Activated B cell treated with CpG ODN at 0.5 μM for 24 hours (primary cell): ENCODE measurements around the gene ARID4B. TPM values are rescaled to one million over a fixed set of nuclear protein-coding genes. Genes with fewer than 3 reads are reported as not detected.

Experiments
- ATAC-seq: fragments of 200-7000 bp; cut with Tn5 transposase; one replicate; pipeline ENCODE4 v1.10.0; 2021; ENCODE audit warnings: low read depth, mild to moderate bottlenecking, moderate library complexity
- CTCF ChIA-PET: fragments of 350-600 bp; sonication (Branson Sonifier 250); formaldehyde crosslinking; loops from one replicate; lab custom pipeline; 2021; ENCODE audit warnings: antibody characterized with exemption; lab: Charles Lee
- POLR2A ChIA-PET: fragments of 350-600 bp; sonication (Branson Sonifier 250); formaldehyde crosslinking; loops from one replicate; lab custom pipeline; 2021; ENCODE audit warnings: antibody characterized with exemption; lab: Charles Lee
- DNase-seq: peaks from one replicate; pipeline ENCODE4 v3.0.0; 2022
- H3K27ac Mint-ChIP-seq: one replicate; pipeline ENCODE4 v1.8.0; 2020; ENCODE audit warnings: mixed read lengths
- H3K27me3 Mint-ChIP-seq: one replicate; pipeline ENCODE4 v1.8.0; 2021; ENCODE audit warnings: mixed read lengths
- H3K36me3 Mint-ChIP-seq: one replicate; pipeline ENCODE4 v1.8.0; 2021; ENCODE audit warnings: low read depth, mixed read lengths
- H3K4me1 Mint-ChIP-seq: one replicate; pipeline ENCODE4 v1.8.0; 2021; ENCODE audit warnings: mixed read lengths
- H3K4me3 Mint-ChIP-seq: one replicate; pipeline ENCODE4 v1.8.0; 2020; ENCODE audit warnings: mild to moderate bottlenecking, mixed read lengths
- H3K9me3 Mint-ChIP-seq: one replicate; pipeline ENCODE4 v1.8.0; 2020; ENCODE audit warnings: mixed read lengths
- intact Hi-C: fragments of 100-400 bp; cut with micrococcal nuclease; formaldehyde crosslinking; loops from one replicate; pipeline ENCODE4 v1.15.1; 2024
- total RNA-seq: library from RNA; stranded (reverse); gene quantifications from 2 replicates; pipeline ENCODE4 v1.2.3, GENCODE V29; 2022
- TF ChIP-seq, protein P1 (sequence below): fragments of 200-600 bp; IDR thresholded peaks from one replicate; pipeline ENCODE4 v1.8.0; 2022; ENCODE audit warnings: antibody characterized with exemption, mild to moderate bottlenecking

The ARID4B gene
- total RNA-seq, 1 donor from 2014 or later: 78.5 TPM

DNA sequence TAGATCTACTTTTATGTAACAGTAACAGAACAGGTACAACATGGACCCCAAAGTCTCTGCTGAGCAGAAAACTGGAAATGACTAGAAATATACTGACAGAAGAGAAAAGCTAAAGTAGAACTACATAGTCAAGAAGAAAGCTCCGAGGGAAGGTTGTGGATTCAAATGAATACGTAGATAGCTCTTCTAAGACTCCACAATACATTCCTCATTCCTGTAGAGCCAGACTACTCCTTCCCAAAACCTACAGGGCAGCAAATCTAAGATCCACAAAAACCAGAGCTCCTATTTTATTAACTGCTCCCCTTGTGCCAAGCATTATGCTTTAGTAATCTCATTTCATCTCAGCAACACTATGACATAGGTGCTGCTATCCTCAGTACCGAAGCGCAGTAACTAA, 35.2 kb downstream of the ARID4B start:
- Mint-ChIP-seq H3K36me3 (peaks cover 8% of the 10 kb centered on the region), H3K4me1 (peaks cover 67% of the 10 kb centered on the region), H3K4me3 (no peak overlapping the region), H3K27ac (no peak overlapping the region), H3K27me3 (no peaks in the 10 kb centered on the region), H3K9me3 (no peaks in the 10 kb centered on the region)
- DNase-seq: no peak
- POLR2A ChIA-PET: no interaction called here
- ATAC-seq: no peak
- TF ChIP-seq, protein P1, sequence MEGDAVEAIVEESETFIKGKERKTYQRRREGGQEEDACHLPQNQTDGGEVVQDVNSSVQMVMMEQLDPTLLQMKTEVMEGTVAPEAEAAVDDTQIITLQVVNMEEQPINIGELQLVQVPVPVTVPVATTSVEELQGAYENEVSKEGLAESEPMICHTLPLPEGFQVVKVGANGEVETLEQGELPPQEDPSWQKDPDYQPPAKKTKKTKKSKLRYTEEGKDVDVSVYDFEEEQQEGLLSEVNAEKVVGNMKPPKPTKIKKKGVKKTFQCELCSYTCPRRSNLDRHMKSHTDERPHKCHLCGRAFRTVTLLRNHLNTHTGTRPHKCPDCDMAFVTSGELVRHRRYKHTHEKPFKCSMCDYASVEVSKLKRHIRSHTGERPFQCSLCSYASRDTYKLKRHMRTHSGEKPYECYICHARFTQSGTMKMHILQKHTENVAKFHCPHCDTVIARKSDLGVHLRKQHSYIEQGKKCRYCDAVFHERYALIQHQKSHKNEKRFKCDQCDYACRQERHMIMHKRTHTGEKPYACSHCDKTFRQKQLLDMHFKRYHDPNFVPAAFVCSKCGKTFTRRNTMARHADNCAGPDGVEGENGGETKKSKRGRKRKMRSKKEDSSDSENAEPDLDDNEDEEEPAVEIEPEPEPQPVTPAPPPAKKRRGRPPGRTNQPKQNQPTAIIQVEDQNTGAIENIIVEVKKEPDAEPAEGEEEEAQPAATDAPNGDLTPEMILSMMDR: no peak
- CTCF ChIA-PET: no interaction called here
- intact Hi-C loops: no loop called here

DNA sequence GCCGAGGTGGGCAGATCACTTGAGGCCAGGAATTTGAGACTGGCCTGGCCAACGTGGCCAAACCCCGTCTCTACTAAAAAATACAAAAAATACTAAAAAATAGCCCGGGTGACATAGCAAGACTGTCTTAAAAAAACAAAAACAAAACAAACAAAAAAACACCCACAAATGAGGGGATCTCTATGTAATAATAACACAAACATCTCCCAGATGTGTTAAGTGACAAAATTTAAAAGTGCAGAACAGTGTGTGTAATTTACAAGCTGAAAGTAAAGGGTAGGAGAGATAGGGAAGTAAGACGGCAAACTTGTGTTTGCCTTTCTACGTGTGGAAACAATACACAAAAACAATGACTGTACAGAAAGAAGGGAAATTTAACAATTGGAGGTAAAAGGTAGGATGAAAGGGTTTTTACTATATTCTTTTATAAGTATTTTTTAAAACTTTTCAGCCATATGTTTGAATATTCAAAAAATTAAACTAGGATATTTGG, 36.3 kb downstream of the ARID4B start:
- CTCF ChIA-PET: no interaction called here

DNA sequence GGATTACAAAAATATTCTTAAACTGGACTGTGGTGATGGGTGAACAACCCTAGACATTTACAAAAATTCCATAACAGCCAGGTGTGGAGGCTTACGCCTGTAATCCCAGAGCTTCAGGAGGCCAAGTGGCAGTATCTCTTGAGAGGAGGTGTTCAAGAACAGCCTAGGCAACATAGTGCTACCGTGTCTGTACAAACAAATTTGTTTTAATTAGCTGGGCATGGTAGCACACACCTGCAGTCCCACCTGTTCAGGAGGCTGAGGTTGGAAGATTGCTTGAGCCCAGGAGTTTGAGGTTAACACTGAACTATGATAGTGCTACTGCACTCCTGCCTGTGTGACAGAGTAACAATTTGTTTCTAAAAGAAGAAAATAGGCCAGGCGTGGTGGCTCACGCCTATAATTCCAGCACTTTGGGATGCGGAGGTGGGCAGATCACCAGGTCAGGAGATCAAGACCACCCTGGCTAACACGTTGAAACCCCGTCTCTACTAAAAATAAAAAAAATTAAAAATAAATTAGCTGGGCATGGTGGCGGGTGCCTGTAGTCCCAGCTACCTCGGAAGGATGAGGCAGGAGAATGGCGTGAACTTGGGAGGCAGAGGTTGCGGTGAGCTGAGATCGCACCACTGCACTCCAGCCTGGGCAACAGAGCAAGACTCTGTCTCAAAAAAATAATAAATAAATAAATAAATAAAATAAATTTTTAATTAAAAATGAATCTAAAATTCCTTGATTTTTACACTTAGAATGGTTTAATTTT, 37.1 kb downstream of the ARID4B start:
- no peak for ATAC-seq
- Mint-ChIP-seq H3K4me1 (peaks cover 73% of the 10 kb centered on the region), H3K9me3 (no peaks in the 10 kb centered on the region), H3K36me3 (peaks cover 11% of the 10 kb centered on the region), H3K27me3 (no peaks in the 10 kb centered on the region), H3K27ac (no peak overlapping the region), H3K4me3 (no peak overlapping the region)
- DNase-seq: no peak
- TF ChIP-seq, protein P1: no peak
- POLR2A ChIA-PET: no interaction called here
- CTCF ChIA-PET: no interaction called here
- intact Hi-C loops: no loop called here

More for the DNA sequence above, 36.3 kb downstream of the ARID4B start:
- Mint-ChIP-seq H3K27me3 (no peaks in the 10 kb centered on the region), H3K9me3 (no peaks in the 10 kb centered on the region), H3K4me1 (peaks cover 69% of the 10 kb centered on the region), H3K36me3 (peaks cover 11% of the 10 kb centered on the region), H3K27ac (no peak overlapping the region), H3K4me3 (no peak overlapping the region)
- DNase-seq (no peak), ATAC-seq (no peak)
- intact Hi-C loops: no loop called here
- TF ChIP-seq, protein P1: no peak
- POLR2A ChIA-PET: no interaction called here

DNA sequence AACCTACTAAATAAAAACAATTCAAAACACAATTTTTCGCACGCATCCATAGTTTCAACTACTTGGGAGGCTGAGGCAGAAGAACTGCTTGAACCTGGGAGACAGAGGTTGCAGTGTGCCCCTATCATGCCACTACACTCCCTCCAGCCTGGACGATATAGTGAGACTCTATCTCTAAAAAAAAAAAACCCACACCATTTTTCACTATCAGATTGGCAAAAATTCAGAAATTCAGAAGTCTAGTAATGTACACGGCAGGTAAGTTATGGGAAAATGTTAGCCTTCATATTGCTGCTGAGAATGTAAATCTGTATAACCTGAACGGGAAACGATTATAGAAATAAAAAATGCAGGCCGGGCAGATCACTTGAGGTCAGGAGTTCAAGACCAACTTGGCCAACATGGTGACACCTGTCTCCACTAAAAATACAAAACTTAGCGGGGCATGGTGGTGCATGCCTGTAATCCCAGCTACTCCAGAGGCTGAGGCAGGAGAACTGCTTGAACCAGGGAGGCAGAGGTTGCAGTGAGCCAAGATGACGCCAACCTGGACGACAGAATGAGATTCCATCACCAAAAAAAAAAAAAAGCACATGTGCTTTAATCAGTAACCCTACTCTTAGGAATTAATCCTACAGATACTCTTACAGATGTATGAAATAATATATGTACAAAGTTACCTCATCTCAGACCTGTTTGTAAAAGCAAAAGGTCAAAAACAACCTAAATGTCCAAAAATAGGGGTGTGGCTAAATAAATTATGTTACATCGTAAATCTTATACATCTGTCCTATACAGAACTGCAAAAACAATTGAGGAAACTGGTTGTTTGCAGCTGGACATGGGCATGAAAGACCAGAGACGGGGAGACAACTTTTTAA, 37.9 kb downstream of the ARID4B start:
- CTCF ChIA-PET: no interaction called here
- TF ChIP-seq, protein P1: no peak
- peaks cover 75% of the 10 kb centered on the region for H3K4me1 Mint-ChIP-seq

More for the DNA sequence above, 37.9 kb downstream of the ARID4B start:
- H3K27ac Mint-ChIP-seq: no peak overlapping the region
- POLR2A ChIA-PET: no interaction called here
- ATAC-seq (no peak), DNase-seq (no peak)
- peaks cover 8% of the 10 kb centered on the region for H3K36me3 Mint-ChIP-seq
- intact Hi-C loops: no loop called here
- no peaks in the 10 kb centered on the region for H3K27me3 Mint-ChIP-seq
- no peaks in the 10 kb centered on the region for H3K9me3 Mint-ChIP-seq
- no peak overlapping the region for H3K4me3 Mint-ChIP-seq
